ENCODE measurements around the gene SHBG. TPM values are rescaled to one million over a fixed set of nuclear protein-coding genes. Genes with fewer than 3 reads are reported as not detected.

Gene SHBG
- polyA plus RNA-seq, 3 donors = 4.6 to 7.3 (median 6.4) TPM

DNA sequence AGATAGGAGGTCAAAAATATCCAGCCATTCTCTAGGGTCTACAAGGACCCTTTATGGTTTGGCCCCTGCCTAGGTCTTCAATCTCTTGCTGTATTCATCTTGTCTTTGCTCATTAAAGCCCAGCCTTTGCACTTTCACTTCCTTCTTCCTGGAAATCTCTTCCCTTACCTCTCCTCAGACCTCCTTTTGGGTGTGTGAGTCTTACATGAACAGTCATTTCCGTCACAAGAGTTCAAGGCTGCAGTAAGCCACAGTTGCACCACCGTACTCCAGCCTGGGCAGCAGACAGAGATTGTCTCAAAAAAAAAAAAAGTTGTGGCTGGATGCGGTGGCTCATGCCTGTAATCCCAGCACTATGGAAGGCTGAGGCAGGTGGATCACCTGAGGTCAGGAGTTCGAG is 14.8 kb downstream of the SHBG start:
- no peak for DNase-seq

DNA sequence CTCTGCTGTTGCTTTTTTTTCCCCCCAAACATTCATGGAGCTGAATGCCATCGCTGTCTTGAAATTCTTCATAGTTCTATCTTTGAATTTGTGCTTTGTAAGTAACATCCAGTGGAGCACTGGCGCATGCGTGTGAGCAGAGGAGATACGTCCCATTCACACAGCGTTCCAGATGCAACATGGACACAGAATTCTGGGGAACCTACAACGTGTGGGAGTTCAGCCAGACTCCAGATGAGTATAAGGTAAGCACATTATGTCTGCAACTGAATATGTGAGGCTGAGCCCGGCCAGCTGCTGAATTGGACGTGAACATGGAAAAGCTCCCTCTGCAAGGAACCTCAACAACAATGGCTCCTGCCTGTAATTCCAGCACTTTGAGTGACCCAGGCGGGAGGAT is 16.5 kb downstream of the SHBG start:
- DNase-seq = no peak

DNA sequence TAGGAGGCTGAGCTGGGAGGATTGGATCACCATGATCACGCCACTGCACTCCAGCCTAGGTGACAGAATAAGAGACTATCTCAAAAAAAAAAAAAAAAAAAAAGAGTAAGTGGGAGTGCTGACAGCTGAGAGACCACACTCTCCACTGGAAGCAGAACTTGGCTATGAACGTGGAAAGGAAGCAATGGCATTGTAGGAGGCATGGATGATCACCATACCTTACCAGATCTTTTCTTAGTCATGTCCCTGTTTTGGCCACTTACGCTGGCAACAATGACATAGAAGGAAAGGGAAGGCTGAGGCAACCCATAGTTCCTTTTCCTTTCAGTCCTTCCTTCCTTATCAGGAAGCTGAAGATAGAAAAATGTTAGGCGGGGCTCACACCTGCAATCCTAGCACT is 17.1 kb downstream of the SHBG start:
- no peak for DNase-seq

DNA sequence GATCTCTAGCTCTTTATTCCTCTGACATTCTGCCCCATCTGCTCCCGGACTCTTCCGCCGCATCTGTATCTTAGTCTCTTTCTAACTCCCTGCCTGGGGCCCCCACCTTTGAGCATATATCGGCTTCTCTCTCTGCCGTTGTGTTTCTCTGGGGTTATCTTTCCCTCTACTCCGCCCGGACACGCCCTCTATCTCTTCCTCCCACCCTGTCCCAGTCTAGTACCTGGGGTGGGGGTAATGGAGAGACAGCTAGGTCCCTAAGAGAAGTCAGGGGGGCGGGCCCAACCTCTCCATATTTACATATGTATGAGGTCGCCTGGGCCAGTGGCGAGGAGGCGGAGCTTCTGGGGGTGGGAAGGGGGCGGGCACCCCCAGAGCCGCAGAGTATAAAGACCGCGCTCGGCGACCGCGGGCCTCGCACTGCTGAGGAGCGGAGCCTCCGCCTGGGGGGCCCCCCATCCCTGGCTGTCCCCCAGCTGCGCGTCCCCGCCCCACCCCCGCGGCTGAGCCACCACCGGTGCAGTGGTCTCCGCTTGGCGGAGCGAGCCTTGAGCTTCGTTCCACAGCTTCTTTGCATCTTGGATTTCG is 20.7 kb downstream of the SHBG start, which contains the start of gene ATP1B2:
Gene ATP1B2, plus strand, starts transcription at position 418 of the 588 bp plus-strand sequence. CDS start 593 bp downstream, outside the sequence.
- DNase-seq = peak; percentile 65

DNA sequence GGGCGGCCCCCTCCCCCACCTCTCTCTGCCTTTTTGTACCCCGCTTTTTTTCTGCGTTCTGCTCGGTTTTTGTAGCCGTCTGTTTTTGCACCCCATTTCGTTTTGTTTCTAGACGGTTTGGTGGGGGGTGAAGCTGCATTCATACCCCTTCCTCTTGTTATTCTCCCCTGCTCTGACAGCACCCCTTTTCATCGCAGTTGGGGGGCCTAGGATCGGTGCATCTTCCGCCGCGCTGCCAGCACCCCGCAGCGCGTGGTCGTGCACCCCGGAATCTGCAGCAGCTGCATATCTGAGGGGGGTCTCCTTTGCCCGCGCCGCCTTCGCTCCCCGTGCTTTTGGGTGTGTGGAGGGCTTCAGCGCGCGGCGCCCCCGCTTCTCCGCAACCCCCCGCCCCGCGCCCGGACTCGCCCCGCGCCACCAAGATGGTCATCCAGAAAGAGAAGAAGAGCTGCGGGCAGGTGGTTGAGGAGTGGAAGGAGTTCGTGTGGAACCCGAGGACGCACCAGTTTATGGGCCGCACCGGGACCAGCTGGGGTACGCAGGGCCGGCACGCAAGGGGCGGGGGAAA is 21.2 kb downstream of the SHBG start:
- no peak for DNase-seq

DNA sequence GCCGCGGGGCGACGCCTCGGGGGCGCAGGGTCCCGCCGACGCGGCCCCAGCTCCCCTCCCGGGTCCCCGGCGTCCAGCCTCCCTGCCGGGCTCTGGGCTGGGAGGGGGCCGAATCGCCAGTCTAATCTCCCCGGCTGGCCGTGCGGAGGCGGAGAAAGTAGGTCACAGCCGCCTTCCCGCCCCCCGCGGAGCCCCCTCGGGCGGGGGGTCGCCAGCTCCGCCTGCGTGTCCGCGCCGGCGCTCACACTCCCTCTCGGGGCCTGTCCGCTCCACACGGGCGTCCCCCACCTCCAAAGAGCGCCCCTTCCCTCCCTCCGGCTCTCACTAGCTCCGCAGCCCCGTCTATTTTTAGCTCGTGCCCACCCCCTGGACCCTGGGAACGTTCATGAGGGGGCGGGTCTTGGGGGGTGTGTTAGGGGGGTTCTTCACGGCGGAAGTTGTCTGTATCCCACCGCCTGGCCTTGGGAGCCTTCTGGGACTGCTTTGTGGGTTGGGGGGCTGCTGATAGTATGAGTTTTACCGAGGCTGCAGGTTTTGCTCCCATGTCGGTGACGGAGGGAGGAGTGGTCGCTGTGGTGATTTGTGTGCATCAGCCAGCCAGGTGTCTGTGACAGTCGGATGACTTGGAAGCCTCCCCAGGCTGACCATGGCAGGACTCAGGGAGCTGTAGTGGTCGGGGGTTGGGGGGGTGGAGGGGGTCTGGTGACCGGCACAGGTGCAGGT is 21.9 kb downstream of the SHBG start:
- peak; percentile 81 for DNase-seq

DNA sequence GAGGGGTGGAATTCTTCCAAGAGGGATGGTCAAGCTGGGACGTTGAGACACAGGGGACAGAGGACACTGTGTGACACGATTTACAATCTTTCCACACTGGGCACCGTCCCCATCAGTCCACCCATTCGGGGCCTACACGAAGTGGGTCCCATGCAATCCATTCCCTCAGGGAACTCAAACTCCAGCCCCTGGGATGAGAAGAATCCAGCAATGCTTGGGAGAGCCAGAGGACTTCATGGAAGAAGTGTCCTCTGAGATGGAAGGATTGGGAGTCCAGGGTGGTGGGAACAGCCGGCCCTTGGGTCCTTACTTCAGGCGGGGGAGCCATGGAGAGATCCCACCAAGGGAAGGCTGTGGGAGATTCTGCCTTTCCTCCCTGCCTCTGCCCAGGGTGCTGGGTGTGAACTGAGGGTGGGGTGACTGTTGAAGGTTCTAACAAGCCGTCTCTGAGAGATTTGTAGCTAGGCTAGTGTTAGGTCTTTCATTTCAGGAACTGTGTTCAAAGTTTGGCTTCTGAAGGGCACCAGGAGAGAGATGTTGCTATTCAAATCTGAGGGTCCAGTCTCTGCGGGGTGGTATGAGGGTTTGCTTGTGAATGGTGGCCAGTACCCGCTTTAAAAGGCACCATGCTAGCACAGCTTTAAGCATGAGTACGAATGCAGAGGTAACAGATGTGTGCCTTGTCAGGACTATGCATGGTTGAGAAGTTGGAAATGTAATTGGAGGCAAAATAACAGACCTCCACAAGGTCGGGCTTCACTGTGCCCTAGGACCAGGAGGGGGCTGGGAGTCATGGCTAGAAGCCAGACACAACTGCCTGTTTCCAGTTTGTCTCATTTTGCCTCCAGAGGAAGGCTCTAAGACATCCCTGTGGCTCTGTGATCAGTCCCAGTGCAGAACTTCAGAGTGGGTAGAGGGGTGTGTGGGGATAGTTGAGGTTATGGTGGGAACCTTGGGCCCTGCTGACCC is 22.7 kb downstream of the SHBG start:
- DNase-seq = no peak

DNA sequence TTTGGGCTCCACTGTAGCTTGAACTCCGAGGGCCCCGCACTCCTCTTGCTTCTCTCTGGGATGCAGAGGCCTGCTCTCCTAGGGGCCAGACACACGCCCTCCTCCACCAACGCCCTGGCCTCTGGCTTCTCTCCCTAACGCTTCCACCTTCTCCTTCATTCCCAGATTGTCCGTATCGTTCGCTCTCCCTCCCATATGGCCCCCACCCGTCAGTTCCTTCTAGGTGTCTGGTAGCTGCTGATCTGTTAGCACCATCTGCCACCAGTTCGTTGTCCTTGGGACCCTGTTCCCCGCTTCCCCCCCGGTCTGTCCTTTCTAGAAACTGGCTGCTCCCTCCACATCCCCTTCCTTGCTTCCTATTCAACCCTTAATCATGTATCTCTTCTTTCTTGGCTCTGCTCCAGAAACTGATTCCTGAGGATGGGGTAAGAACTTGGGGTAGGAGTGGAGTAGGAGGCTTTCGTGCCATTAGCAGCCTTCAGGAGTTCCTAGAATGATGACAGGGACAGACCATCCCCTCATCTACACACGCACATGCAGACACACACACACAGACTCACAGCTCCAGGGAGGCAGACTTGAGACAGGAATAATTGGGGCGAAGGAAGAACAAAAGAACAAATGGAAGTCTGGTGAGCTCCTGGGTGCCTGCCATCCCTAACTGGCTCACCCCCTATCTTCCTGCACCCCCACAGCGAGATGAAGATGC is 25.1 kb downstream of the SHBG start:
- no peak for DNase-seq

DNA sequence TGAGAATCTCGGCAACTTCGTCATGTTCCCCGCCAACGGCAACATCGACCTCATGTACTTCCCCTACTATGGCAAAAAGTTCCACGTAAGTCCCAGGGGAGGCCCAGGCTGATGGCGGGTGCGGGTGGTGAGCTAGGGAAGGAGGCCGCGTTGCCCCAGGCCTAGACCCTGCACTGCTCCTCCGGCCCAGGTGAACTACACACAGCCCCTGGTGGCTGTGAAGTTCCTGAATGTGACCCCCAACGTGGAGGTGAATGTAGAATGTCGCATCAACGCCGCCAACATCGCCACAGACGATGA is 25.6 kb downstream of the SHBG start:
- DNase-seq = no peak

DNA sequence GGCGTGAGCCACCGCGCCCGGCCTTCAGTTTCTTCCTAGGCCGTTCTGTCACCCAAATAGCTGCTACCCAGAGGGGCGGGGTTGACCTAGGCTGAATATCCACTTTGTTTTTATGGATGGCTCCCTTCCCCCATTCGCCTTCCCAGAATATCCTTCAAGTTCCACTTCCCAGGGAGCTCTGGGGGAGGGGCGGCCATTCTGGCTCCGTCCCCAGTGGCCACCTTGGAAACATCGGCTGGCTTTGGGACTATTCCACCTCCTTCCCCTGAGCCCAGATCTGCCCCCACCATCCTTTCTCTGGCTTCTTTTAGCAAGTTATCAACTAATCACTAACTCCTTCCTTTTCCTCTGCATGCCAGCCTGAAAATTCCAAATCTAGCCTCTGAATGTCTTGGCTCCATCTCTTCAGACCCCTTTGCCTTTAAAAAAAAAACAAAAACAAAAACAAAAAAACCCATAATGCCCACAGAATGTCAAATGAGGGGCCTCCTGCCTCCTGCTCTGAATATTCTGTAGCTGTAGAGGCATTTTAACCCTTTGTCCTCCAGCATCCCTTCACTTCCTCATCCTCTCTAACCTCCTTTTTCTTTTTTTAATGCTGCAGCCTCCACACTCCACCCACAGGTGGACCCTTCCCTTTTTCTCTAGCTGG is 27.1 kb downstream of the SHBG start:
- DNase-seq = peak; percentile 72

DNA sequence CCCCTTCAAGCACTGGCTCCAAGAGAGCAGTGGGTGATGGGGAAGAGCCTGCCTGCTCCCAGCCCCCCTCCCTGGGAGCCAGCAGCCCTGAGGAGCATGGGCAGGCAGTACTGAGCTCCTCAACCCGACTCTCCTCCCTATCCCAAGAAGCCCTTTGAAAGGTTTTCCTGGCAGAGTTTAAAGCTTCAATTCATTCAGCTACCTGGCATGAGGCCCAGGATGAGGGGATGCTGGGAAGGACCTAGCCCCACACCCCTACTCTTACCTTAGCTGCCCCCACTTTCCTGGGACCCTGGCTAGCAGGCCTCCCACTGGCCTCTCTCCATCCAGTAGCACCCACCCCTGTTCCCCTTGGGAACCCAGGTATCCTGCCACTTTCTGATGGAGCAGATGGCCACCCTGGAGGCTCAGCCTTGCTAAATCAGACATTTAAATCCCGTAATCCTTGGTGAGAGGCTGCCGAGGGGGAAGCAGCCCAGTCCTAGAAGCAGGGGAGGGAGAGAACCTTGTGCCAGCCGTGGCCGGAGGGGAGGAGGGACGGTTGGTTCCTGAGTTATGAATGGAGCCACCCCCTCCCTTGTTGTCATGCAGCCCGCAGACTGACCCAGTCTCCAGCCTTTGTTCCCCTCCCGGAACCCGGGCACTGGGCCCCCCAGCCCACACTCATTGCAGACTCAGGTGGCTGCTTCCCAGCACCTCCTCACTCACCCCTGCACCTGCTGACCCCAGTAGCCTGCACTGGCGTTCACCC is 37.9 kb downstream of the SHBG start:
- DNase-seq = no peak

DNA sequence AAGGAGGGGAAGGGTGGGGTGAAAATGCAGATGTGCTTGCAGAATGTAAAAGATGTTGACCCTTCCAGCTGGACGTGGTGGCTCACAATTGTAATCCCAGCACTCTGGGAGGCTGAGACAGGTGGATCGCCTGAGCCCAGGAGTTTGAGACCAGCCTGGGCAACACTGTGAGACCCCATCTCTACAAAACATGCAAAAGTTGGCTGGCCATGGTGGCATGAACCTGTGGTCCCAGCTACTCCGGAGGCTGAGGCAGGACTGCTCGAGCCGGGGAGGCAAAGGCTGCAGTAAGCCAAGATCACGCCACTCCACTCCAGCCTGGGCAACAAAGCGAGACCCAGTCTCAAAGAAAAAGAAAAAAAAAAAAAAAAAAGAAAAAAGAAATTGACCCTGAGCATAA is 38.5 kb downstream of the SHBG start:
- no peak for DNase-seq

DNA sequence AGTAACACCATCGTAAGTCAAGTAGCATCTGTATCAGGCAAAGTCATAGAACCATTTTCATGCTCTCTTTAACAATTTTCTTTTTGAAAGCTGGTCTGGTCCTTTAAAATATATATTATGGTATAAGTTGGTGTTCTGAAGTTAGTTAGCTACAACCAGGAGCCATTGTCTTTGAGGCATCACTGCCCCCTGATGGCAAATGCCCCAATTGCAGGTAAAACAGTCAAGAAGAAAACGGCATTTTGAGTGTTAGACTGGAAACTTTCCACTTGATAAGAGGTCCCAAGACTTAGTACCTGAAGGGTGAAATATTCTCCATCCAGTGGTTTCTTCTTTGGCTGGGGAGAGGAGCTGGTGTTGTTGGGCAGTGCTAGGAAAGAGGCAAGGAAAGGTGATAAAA is 43.3 kb downstream of the SHBG start:
- DNase-seq = no peak

DNA sequence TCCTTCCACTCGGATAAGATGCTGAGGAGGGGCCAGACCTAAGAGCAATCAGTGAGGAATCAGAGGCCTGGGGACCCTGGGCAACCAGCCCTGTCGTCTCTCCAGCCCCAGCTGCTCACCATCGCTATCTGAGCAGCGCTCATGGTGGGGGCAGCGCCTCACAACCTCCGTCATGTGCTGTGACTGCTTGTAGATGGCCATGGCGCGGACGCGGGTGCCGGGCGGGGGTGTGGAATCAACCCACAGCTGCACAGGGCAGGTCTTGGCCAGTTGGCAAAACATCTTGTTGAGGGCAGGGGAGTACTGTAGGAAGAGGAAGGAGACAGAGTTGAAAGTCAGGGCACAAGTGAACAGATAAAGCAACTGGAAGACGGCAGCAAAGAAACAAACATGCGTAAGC is 45.0 kb downstream of the SHBG start:
- DNase-seq = no peak

DNA sequence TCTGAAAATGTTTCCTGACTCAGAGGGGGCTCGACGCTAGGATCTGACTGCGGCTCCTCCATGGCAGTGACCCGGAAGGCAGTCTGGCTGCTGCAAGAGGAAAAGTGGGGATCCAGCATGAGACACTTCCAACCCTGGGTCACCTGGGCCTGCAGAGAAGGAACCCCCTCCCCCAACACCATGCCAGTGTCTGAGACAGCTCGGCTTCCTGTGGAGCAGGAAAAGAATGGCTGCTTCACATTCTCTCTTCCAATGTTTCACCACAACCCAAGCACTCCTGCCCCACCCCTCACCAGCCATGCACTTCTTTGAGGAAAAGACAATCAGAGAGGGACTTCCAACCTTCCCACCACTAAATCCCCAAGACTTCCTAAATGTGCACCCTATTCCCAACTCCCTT is 46.6 kb downstream of the SHBG start:
- no peak for DNase-seq

DNA sequence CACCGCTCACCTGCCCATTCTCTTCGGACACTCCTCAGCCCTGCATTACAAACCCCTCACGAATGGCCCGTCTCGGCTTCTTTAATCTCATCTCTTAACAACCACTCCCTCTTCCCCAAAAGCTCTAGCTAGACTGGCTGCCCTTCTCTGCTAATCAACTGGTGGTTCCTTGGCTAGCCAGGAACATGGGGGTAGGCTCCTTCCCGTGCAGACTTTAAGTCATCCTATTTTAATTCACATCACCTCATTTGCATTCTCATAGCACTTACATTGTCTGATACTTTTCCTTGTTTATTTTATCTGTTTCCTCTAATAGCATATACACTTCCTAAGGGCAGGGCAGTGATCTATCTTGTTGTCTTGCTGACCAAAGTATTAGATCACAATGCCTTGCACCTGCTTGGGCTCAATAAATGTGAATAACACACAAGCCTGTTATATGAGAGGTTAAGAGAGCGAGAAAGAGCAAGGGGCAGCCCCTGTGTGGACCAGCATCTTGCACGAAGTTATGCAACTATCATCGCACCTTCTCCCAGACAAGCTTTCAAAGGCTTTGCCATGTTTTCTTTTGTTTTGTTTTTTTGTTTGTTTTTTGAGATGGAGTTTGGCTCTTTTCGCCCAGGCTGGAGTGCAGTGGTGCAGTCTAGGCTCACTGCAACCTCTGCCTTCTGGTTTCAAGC is 47.6 kb downstream of the SHBG start:
- DNase-seq = no peak

Data from renal pelvis (tissue), 4 donors.